Peyer's patch (tissue), 4 donors: ENCODE measurements around the gene DOCK7. TPM values are rescaled to one million over a fixed set of nuclear protein-coding genes. Genes with fewer than 3 reads are reported as not detected.
A peak's percentile ranks its signal among the peaks of the same experiment; 100 is the strongest.

Experiments used
- DNase-seq, 3 donors: peaks; one replicate each; pipeline ENCODE4 v3.0.0-alpha.2; 2017 to 2019
- H3K27ac ChIP-seq, 4 donors: fragments of 200-600 bp; sonication (generic); one replicate each; pipeline ENCODE4 v1.5.1; 2016 to 2019
- H3K27me3 ChIP-seq, 2 donors: fragments of 200-600 bp; sonication (generic); one replicate each; pipeline ENCODE4 v1.5.1; 2019
- H3K36me3 ChIP-seq, 3 donors: fragments of 200-600 bp; sonication (generic); one replicate each; pipeline ENCODE4 v1.5.1; 2016 to 2019
- H3K4me1 ChIP-seq, 4 donors: fragments of 200-600 bp; sonication (generic); one replicate each; pipeline ENCODE4 v1.5.1; 2016 to 2019
- H3K4me3 ChIP-seq, 4 donors: fragments of 200-600 bp; sonication (generic); 1 replicate in 3 of 4; 2 replicates in 1 of 4; pipeline ENCODE4 v1.5.1; 2016 to 2019; ENCODE audit warnings: mild to moderate bottlenecking in 1 of 4
- H3K9me3 ChIP-seq, 4 donors: fragments of 200-600 bp; sonication (generic); one replicate each; pipeline ENCODE4 v1.5.1; 2016 to 2019; ENCODE audit warnings: mild to moderate bottlenecking in 1 of 4
- POLR2A ChIP-seq, 2 donors: fragments of 450-650 bp; IDR thresholded peaks; one replicate each; pipeline ENCODE4 v1.5.1; 2017; ENCODE audit warnings: antibody characterized with exemption in 2 of 2, mild to moderate bottlenecking in 2 of 2, moderate library complexity in 2 of 2
- total RNA-seq, 4 donors: library from RNA; depleted of rRNA; stranded (reverse); fragments of >200 nt; gene quantifications; one replicate each; pipeline ENCODE4 v1.1.0, GENCODE V29; 2016
- TF ChIP-seq, protein P1 (sequence below), 6 experiments: fragments of 450-650 bp in 4 of 6; fragments of 200-600 bp in 2 of 6; sonication (generic) in 1 of 6; IDR thresholded peaks; one replicate each; pipeline ENCODE4 v1.5.1; 2017 to 2019; ENCODE audit warnings: antibody characterized with exemption in 6 of 6, mild to moderate bottlenecking in 3 of 6, moderate library complexity in 1 of 6

DOCK7 gene
- total RNA-seq, 4 donors from 2014 or later: 33.4 to 52.0 (median 46.8) TPM

DNA sequence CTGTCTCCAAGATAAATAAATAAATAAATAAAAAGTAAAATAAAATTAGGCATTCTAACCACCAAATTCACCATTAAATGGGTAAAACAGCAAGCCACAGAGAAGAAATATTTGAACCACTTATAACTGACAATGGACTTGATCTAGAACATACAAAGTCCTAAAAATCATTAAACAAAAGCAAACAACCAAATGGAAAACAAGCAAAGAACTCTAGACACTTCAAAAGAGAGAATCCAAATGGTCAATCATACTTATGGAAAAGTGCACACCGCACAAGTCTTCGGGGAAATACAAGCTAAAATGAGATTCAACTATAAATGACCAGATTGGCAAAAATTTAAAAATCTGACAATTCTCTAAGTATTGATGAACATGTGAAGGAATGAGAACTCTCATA is 164.3 kb downstream of the DOCK7 start:
- Histone ChIP-seq H3K4me1 (no peaks in the 10 kb centered on the region), H3K27ac (no peak overlapping the region), H3K36me3 (no peaks in the 10 kb centered on the region), H3K9me3 (no peaks in the 10 kb centered on the region), H3K4me3 (no peak overlapping the region), H3K27me3 (no peaks in the 10 kb centered on the region)
- no peak for DNase-seq
- TF ChIP-seq, protein P1, sequence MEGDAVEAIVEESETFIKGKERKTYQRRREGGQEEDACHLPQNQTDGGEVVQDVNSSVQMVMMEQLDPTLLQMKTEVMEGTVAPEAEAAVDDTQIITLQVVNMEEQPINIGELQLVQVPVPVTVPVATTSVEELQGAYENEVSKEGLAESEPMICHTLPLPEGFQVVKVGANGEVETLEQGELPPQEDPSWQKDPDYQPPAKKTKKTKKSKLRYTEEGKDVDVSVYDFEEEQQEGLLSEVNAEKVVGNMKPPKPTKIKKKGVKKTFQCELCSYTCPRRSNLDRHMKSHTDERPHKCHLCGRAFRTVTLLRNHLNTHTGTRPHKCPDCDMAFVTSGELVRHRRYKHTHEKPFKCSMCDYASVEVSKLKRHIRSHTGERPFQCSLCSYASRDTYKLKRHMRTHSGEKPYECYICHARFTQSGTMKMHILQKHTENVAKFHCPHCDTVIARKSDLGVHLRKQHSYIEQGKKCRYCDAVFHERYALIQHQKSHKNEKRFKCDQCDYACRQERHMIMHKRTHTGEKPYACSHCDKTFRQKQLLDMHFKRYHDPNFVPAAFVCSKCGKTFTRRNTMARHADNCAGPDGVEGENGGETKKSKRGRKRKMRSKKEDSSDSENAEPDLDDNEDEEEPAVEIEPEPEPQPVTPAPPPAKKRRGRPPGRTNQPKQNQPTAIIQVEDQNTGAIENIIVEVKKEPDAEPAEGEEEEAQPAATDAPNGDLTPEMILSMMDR (IDR thresholded peaks at IDR 0.05): no peak
- no peak for TF ChIP-seq POLR2A (IDR thresholded peaks at IDR 0.05)

DNA sequence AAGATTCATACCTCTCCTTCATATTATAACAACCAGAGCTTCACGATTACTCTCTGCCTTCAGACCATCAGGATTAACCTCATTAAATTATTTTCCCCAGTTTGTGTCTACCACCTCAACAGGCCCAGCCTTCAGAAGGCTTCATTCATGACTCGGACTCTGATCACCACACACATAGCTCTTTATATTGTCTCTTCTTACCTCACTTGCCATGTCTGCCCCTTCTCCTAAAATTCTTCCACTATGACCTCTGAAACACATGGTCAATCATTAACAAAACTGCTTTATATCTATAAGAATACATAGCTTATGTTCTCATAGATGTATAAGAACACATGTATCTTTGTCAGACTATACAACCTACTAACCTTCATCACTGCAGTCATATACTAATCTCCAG is 171.6 kb downstream of the DOCK7 start:
- no peak overlapping the region for H3K27ac ChIP-seq
- H3K36me3 ChIP-seq: peaks cover 0 to 11% (median 0%) of the 10 kb centered on the region in 3 donors
- no peak overlapping the region for H3K4me3 ChIP-seq
- no peaks in the 10 kb centered on the region for H3K27me3 ChIP-seq
- H3K9me3 ChIP-seq: no peaks in the 10 kb centered on the region
- H3K4me1 ChIP-seq: no peaks in the 10 kb centered on the region
- DNase-seq: no peak
- TF ChIP-seq POLR2A (IDR thresholded peaks at IDR 0.05): no peak
- TF ChIP-seq, protein P1 (IDR thresholded peaks at IDR 0.05): no peak

DNA sequence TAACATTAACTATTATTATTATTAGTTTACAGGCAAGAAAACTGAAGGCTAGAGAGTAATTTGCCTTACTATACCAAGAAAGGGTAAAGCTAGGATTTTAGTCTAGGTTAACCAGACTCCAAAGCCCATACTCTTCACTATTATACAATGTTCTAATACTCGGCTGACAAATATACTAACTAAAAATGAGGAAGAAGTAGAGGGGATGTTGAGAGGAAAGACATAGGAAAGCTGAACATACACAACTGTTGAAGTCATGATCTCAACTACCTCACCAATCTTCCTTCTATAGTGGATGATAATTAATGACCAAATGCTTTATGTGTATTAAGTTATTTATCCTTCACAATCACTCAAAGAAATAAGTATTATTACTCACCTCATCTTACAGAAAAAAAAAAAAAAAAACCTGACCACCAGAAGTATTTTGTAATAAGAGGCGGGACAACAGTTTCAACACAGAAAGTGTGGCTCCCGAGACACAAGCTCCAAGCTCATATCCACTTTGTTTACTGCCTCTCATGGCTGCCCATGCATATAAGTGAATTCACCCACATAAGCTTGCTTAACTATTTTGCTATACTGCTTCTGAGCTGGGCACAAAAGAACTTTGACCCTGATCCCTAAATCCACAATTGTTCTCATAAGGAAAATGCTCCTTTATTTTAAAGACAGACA is 173.3 kb downstream of the DOCK7 start:
- Histone ChIP-seq H3K27ac (no peak overlapping the region), H3K4me1 (no peaks in the 10 kb centered on the region), H3K36me3 (peaks cover 0 to 14% (median 0%) of the 10 kb centered on the region in 3 donors), H3K9me3 (no peaks in the 10 kb centered on the region), H3K4me3 (no peak overlapping the region), H3K27me3 (no peaks in the 10 kb centered on the region)
- TF ChIP-seq, protein P1 (IDR thresholded peaks at IDR 0.05): no peak
- TF ChIP-seq POLR2A (IDR thresholded peaks at IDR 0.05): no peak
- DNase-seq: no peak

DNA sequence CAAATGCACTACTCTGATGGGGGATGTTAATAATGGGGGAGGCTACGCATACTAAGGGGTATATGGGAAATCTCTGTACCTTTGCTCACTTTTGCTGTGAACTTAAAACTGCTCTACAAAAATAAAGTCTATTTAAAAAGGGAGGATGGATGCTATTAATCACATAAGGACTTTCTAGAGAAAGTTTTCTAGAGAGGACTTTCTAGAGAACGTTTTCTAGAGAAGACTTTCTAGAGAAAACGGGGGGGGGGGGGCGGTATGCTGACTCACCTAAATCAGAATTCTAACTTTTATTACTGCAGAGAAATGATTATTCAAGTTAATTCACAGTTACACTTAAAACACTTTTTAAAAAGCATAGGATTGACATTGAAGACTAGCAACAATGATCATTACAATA is 175.2 kb downstream of the DOCK7 start:
- no peaks in the 10 kb centered on the region for H3K9me3 ChIP-seq
- TF ChIP-seq, protein P1 (IDR thresholded peaks at IDR 0.05): no peak
- no peak for TF ChIP-seq POLR2A (IDR thresholded peaks at IDR 0.05)
- peaks cover 0 to 18% (median 0%) of the 10 kb centered on the region in 3 donors for H3K36me3 ChIP-seq
- H3K4me3 ChIP-seq: no peak overlapping the region
- H3K27me3 ChIP-seq: no peaks in the 10 kb centered on the region
- no peak overlapping the region for H3K27ac ChIP-seq
- DNase-seq: no peak
- no peaks in the 10 kb centered on the region for H3K4me1 ChIP-seq

DNA sequence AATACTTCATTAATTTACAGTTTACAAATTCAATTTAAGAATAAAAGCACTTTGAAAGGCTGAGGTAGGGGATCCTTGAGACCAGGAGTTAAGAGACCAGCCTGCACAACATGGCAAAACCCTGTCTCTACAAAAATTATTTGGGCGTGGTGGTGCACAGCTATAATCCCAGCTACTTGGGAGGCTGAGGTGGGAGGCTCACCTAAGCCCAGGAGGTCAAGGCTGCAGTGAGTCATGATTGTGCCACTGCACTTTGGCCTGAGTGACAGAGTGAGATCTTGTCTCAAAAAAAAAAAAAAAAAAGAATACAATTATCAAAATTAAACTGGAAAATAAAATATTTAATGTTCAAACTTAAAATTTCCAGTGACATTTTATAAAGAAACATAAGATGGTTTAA is 179.2 kb downstream of the DOCK7 start:
- Histone ChIP-seq H3K36me3 (peaks cover 0 to 31% (median 0%) of the 10 kb centered on the region in 3 donors), H3K4me3 (no peak overlapping the region), H3K27ac (no peak overlapping the region), H3K9me3 (no peaks in the 10 kb centered on the region), H3K4me1 (no peaks in the 10 kb centered on the region), H3K27me3 (no peaks in the 10 kb centered on the region)
- TF ChIP-seq POLR2A (IDR thresholded peaks at IDR 0.05): no peak
- TF ChIP-seq, protein P1 (IDR thresholded peaks at IDR 0.05): no peak
- DNase-seq: peak in 1 of 3 donors; percentile 57
